Osteoblast (primary cell): ENCODE data around the gene MED9. TPM values are rescaled to one million over a fixed set of nuclear protein-coding genes. Genes with fewer than 3 reads are reported as not detected.
"Not testable (repeated sequence)": the region's sequence is repeated elsewhere in the genome, so short reads cannot be mapped to it uniquely, and the experiment has no call there.

Experiments used
- DNase-seq: peaks from one replicate; pipeline ENCODE4 v3.0.0; 2011; ENCODE audit warnings: low spot score, mixed read lengths; ENCODE audit not compliant: insufficient read length; ENCODE audit errors: missing footprints
- H2AFZ ChIP-seq: 2 replicates; pipeline ENCODE4 v1.6.0; 2011; ENCODE audit warnings: mild to moderate bottlenecking, low read length
- H3K27ac ChIP-seq: 2 replicates; pipeline ENCODE4 v1.5.1; 2011; ENCODE audit warnings: mild to moderate bottlenecking, low read depth, low read length, moderate library complexity
- H3K27me3 ChIP-seq: 2 replicates; pipeline ENCODE4 v1.6.0; 2012; ENCODE audit warnings: mild to moderate bottlenecking, control low read depth, inconsistent platforms, low read length, moderate library complexity; ENCODE audit not compliant: insufficient read depth
- H3K36me3 ChIP-seq: 2 replicates; pipeline ENCODE4 v1.5.1; 2011; ENCODE audit warnings: mild to moderate bottlenecking, low read length, control low read depth, moderate library complexity; ENCODE audit not compliant: insufficient read depth
- H3K4me1 ChIP-seq: 2 replicates; pipeline ENCODE4 v1.5.1; 2011; ENCODE audit warnings: mild to moderate bottlenecking, low read length, control low read depth, moderate library complexity; ENCODE audit not compliant: insufficient read depth
- H3K4me2 ChIP-seq: 2 replicates; pipeline ENCODE4 v1.6.0; 2011; ENCODE audit warnings: mild to moderate bottlenecking, low read length; ENCODE audit not compliant: insufficient read depth
- H3K4me3 ChIP-seq: fragments of 200-600 bp; sonication (generic); 3 replicates; pipeline ENCODE4 v1.5.1; 2012; ENCODE audit warnings: mild to moderate bottlenecking, low read length, inconsistent platforms; ENCODE audit not compliant: insufficient read depth
- H3K79me2 ChIP-seq: 2 replicates; pipeline ENCODE4 v1.6.0; 2012; ENCODE audit warnings: mild to moderate bottlenecking, low read length, control low read depth, inconsistent platforms; ENCODE audit not compliant: insufficient read depth
- H3K9me3 ChIP-seq: 2 replicates; pipeline ENCODE4 v1.5.1; 2011; ENCODE audit warnings: low read depth, low read length, control low read depth
- H4K20me1 ChIP-seq: 2 replicates; pipeline ENCODE4 v1.6.0; 2012; ENCODE audit warnings: mild to moderate bottlenecking, low read length, control low read depth; ENCODE audit not compliant: insufficient read depth
- CTCF ChIP-seq: IDR thresholded peaks from 2 replicates; pipeline ENCODE4 v1.5.1; 2011; ENCODE audit warnings: mild to moderate bottlenecking, low read depth, low read length, moderate library complexity; ENCODE audit errors: extremely low read depth
- total RNA-seq: library from RNA; depleted of rRNA; stranded (reverse); fragments of >200 nt; gene quantifications from 2 replicates; pipeline ENCODE4 v1.2.3, GENCODE V29; 2012

Gene MED9, protein sequence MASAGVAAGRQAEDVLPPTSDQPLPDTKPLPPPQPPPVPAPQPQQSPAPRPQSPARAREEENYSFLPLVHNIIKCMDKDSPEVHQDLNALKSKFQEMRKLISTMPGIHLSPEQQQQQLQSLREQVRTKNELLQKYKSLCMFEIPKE
- 15.6 and 17.0 TPM in 2 replicates for total RNA-seq

DNA sequence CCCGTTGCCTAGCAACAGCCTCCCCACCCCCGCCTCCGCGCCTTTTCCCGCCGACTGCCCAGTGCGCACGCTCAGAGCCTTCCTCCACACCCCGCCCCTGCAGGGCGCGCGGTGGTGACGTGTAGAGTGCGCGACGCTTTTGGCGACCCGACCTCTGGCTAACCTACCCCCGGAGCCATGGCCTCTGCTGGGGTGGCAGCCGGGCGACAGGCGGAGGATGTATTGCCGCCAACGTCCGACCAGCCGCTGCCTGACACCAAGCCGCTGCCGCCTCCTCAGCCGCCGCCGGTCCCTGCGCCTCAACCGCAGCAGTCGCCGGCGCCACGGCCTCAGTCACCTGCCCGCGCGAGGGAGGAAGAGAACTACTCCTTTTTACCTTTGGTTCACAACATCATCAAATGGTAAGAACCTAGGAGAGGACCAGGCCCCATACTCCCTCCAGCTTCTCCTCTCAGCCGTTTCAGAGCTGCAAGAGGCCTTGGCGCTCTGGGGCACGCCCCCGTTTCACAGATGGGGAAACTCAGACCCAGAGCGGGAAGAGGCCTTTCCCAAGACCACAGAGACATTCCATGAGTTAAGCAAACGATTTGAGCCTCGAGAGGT lies at the start of gene MED9:
TSS of gene MED9 (plus strand) at position 136 of the 603 bp plus-strand sequence. CDS start at position 178, 42 bp downstream.
- H3K36me3 ChIP-seq: no peaks in the 10 kb centered on the region
- H3K27ac ChIP-seq: peak within 1 kb of the TSS; percentile 94
- DNase-seq: peak; percentile 98
- peak within 1 kb of the TSS; percentile 93 for H2AFZ ChIP-seq
- peaks cover 4% of the 10 kb centered on the region for H4K20me1 ChIP-seq
- no peaks in the 10 kb centered on the region for H3K9me3 ChIP-seq
- H3K4me3 ChIP-seq: peak within 1 kb of the TSS; percentile 99
- peaks cover 50% of the 10 kb centered on the region for H3K79me2 ChIP-seq
- H3K4me2 ChIP-seq: peak within 1 kb of the TSS; percentile 96
- peaks cover 14% of the 10 kb centered on the region for H3K4me1 ChIP-seq
- no peak for TF ChIP-seq CTCF
- peaks cover 21% of the 10 kb centered on the region for H3K27me3 ChIP-seq

GRCh38 chr17:17429222-17429621 lies 47.6 kb upstream of the MED9 start:
- Histone ChIP-seq H3K79me2 (no peaks in the 10 kb centered on the region), H3K27ac (no peak overlapping the region), H3K9me3 (no peaks in the 10 kb centered on the region), H3K36me3 (no peaks in the 10 kb centered on the region), H3K4me3 (no peak overlapping the region), H3K27me3 (no peaks in the 10 kb centered on the region), H4K20me1 (no peaks in the 10 kb centered on the region), H3K4me2 (no peak overlapping the region), H3K4me1 (no peaks in the 10 kb centered on the region), H2AFZ (no peak overlapping the region)
- no peak for TF ChIP-seq CTCF
- no peak for DNase-seq

- H3K4me1 ChIP-seq: peaks cover 13% of the 10 kb centered on the region
- not testable (repeated sequence) for H3K9me3 ChIP-seq, H3K79me2 ChIP-seq, H3K36me3 ChIP-seq, H3K27ac ChIP-seq, H3K4me2 ChIP-seq, H3K27me3 ChIP-seq, H2AFZ ChIP-seq, H3K4me3 ChIP-seq, H4K20me1 ChIP-seq, DNase-seq
Observed at GRCh38 chr17:17430924-17431323, 45.9 kb upstream of the MED9 start.

DNA sequence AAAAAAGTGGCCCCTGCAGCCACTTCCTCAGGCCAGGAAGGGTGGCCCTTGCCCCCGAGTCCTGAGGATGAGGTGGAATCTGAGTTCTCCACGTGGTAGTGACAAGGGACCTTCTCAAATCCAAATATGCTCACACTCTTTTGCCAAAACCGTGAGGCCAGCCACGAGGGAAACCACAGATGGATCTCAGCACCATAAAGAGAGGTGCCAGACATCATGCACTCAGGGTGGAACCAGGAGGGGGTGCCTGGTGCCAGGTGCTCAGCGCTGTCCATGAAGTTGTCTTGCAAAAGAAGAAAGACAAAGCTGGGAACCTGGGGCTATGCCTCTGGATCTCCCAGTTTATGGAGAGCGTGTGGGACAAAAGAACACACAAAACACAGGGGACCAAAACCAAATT lies 45.2 kb upstream of the MED9 start:
- Histone ChIP-seq H3K36me3 (no peaks in the 10 kb centered on the region), H3K4me1 (peaks cover 13% of the 10 kb centered on the region), H3K27ac (no peak overlapping the region), H3K27me3 (no peaks in the 10 kb centered on the region), H3K4me2 (no peak overlapping the region), H3K4me3 (no peak overlapping the region), H3K79me2 (no peaks in the 10 kb centered on the region), H3K9me3 (no peaks in the 10 kb centered on the region), H4K20me1 (no peaks in the 10 kb centered on the region), H2AFZ (no peak overlapping the region)
- TF ChIP-seq CTCF: no peak
- DNase-seq: no peak
